ENCODE results near the gene CCDC97.

Gene CCDC97

GRCh38 chr19:41316306-41316920 is 6.4 kb downstream of the CCDC97 start:
- no peak for DNase-seq (ENCODE audit: low read depth in 1 of 2, low spot score in 1 of 2)
- in situ Hi-C loops (cut with HindIII; ENCODE audit: low pct_unique_long_range_greater_than_20kb, low sequenced_read_pairs), result no loop called here

GRCh38 chr19:41318696-41319499 is 8.9 kb downstream of the CCDC97 start:
- no peak for TF ChIP-seq JUND (IDR thresholded peaks at IDR 0.05; ENCODE audit: low read depth)
- in situ Hi-C loops (cut with HindIII; ENCODE audit: low pct_unique_long_range_greater_than_20kb, low sequenced_read_pairs), result no loop called here
- no peak for DNase-seq (ENCODE audit: low read depth in 1 of 2, low spot score in 1 of 2)

More at GRCh38 chr19:41316306-41316920, 6.4 kb downstream of the CCDC97 start:
- TF ChIP-seq JUND (IDR thresholded peaks at IDR 0.05; ENCODE audit: low read depth), result no peak

DNA sequence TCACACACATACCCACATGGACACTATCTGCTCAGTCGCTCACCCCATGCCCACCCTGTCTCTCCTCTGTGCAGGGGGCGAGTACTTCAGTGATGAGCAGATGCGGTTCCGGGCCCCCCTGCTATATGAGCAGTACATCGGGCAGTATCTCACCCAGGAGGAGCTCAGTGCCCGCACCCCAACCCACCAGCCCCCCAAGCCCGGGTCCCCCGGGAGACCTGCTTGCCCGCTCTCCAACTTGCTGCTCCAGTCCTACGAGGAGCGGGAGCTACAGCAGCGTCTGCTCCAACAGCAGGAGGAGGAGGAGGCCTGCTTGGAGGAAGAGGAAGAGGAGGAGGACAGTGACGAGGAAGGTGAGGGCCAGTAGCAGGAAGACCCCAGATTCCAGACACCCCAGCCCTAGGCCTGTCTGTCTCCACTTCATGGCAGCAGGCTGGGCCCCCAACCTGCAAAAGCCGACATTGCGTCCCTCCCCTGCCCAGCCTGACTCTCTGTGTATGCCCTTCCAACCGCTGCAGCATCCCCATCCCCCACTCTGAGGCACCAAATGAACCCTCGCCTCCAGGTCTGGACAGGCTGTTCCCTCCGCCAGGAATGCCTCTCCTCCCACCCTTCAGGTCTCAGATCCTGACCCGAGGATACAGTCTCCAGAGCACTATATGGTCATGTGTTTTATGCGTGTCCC is 9.7 kb downstream of the CCDC97 start:
- DNase-seq (ENCODE audit: low read depth in 1 of 2, low spot score in 1 of 2), result no peak
- TF ChIP-seq JUND (IDR thresholded peaks at IDR 0.05; ENCODE audit: low read depth), result no peak
- in situ Hi-C loops (cut with HindIII; ENCODE audit: low pct_unique_long_range_greater_than_20kb, low sequenced_read_pairs), result no loop called here

DNA sequence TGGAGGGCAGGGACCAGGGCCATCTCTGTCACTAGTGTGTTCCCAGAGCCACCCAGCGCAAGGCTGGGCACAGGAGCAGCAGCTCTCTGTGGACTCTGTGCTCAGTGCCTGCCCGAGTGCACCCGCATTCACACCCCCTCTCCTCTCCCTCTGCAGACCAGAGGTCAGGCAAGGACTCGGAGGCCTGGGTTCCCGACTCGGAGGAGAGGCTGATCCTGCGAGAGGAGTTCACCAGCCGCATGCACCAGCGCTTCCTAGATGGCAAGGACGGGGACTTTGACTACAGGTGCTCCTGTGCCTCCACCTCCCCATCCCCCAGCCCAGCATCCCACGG is 10.2 kb downstream of the CCDC97 start:
- in situ Hi-C loops (cut with HindIII; ENCODE audit: low pct_unique_long_range_greater_than_20kb, low sequenced_read_pairs), result no loop called here
- no peak for DNase-seq (ENCODE audit: low read depth in 1 of 2, low spot score in 1 of 2)
- no peak for TF ChIP-seq JUND (IDR thresholded peaks at IDR 0.05; ENCODE audit: low read depth)

DNA sequence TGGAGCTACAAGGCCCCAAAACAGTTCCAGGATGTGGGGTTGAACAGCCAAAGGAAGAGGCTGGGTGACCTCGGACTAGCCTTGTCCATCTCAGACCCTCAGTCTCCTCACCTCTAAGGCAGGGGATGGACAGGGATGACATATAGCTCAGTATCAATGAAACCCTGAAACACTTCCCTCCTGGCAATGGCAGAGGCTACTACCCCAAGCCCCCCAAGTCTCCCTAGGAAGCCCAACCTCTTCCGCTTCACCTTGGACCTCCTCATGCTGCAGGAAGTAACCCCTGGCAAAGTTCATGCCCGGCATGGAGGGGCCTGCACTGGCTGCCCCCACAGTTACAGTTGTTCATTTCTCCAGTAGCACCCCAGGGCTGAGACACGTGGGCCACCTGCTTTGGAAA is 10.6 kb downstream of the CCDC97 start:
- no peak for DNase-seq (ENCODE audit: low read depth in 1 of 2, low spot score in 1 of 2)
- TF ChIP-seq JUND (IDR thresholded peaks at IDR 0.05; ENCODE audit: low read depth), result no peak
- in situ Hi-C loops (cut with HindIII; ENCODE audit: low pct_unique_long_range_greater_than_20kb, low sequenced_read_pairs), result no loop called here

- in situ Hi-C loops (cut with HindIII; ENCODE audit: low pct_unique_long_range_greater_than_20kb, low sequenced_read_pairs), result no loop called here
- DNase-seq (ENCODE audit: low read depth in 1 of 2, low spot score in 1 of 2), result no peak
- no peak for TF ChIP-seq JUND (IDR thresholded peaks at IDR 0.05; ENCODE audit: low read depth)
Observed at GRCh38 chr19:41321204-41321599, 11.2 kb downstream of the CCDC97 start.

DNA sequence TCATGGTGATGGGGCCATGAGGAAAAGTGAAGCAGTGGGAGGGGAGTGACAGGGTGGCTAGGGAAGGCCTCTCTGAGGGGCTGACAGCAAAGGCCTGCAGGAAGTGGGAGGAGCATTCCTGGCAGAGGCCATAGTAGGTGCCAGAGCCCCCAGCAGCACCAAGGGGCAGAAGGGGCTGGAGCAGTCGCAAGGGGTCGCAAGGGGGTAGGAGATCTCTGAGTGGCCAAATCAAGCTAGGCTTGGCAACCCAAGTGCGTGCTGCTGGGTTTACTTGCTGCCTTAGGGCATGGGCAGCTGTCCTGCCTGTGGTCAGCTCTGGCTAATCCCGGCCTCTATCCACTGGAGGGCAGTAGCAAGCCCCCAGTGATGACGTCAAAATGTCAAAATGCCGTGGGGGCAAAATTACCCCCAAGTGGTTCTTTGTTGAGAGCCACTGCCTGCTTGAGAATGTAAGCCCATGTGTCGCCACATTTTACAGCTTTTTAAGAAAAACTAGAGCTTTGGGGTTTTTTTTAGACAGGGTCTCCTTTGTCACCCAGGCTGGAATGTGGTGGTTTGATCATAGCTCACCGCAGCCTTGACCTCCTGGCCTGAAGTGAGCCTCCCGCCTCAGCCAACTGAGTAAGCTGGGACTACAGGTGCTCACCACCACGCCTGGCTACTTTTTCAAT is 11.8 kb downstream of the CCDC97 start:
- in situ Hi-C loops (cut with HindIII; ENCODE audit: low pct_unique_long_range_greater_than_20kb, low sequenced_read_pairs), result no loop called here
- no peak for TF ChIP-seq JUND (IDR thresholded peaks at IDR 0.05; ENCODE audit: low read depth)
- DNase-seq (ENCODE audit: low read depth in 1 of 2, low spot score in 1 of 2), result peak in 1 of 2 experiments; percentile 33

DNA sequence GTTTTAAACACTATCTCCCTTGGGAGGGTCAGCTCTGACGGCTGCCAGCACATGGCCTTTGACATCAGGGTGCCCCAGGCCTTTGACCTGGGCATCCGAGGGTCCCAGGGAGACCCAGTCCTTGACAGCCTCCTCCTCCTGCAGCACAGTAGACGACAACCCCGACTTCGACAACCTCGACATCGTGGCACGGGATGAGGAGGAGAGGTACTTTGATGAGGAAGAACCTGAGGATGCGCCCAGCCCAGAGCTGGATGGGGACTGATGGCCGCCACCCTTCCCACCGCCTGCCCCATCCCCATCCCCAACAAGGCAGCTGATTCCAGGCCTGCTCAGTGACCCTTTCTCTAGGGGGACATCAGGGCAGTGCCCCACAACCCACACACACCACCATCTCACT is 12.5 kb downstream of the CCDC97 start:
- DNase-seq (ENCODE audit: low read depth in 1 of 2, low spot score in 1 of 2), result no peak
- no peak for TF ChIP-seq JUND (IDR thresholded peaks at IDR 0.05; ENCODE audit: low read depth)
- in situ Hi-C loops (cut with HindIII; ENCODE audit: low pct_unique_long_range_greater_than_20kb, low sequenced_read_pairs), result no loop called here

GRCh38 chr19:41323023-41323422 is 13.1 kb downstream of the CCDC97 start:
- no peak for DNase-seq (ENCODE audit: low read depth in 1 of 2, low spot score in 1 of 2)
- in situ Hi-C loops (cut with HindIII; ENCODE audit: low pct_unique_long_range_greater_than_20kb, low sequenced_read_pairs), result no loop called here
- TF ChIP-seq JUND (IDR thresholded peaks at IDR 0.05; ENCODE audit: low read depth), result no peak

DNA sequence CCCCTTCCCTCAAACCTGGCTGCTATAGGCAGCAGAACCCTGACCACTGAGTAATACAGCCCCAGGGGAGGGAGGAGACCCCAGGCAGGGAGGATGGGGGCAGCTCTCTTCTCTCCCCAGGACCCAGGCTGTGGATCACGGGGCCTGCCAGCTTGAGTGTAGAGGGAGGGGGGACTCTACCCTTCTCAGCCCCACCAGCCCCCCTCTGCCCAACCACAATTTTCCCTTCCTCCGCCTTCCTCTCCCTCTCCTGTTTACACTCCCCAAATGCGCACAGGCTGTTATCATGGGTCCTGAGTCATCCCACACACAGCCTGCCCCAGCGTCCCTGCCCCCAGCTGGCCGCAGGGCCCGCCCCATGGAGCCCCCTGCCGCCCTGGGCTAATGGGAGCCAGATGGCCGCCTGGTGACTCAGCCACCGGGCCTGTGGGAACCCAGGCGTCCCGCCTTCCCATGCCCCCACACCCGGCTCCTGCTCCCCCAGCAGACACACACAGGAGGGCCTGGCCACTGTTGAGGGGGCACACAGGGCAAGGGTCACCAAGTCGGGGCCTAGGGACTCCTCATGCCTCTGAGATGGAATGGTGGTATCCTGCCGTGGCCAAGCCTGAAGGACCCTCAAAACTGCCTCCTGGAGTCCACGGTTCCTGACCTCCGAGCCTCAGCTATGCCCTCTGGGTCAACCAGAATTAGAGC is 13.6 kb downstream of the CCDC97 start:
- no peak for DNase-seq (ENCODE audit: low read depth in 1 of 2, low spot score in 1 of 2)
- TF ChIP-seq JUND (IDR thresholded peaks at IDR 0.05; ENCODE audit: low read depth), result no peak
- in situ Hi-C loops (cut with HindIII; ENCODE audit: low pct_unique_long_range_greater_than_20kb, low sequenced_read_pairs), result no loop called here

DNA sequence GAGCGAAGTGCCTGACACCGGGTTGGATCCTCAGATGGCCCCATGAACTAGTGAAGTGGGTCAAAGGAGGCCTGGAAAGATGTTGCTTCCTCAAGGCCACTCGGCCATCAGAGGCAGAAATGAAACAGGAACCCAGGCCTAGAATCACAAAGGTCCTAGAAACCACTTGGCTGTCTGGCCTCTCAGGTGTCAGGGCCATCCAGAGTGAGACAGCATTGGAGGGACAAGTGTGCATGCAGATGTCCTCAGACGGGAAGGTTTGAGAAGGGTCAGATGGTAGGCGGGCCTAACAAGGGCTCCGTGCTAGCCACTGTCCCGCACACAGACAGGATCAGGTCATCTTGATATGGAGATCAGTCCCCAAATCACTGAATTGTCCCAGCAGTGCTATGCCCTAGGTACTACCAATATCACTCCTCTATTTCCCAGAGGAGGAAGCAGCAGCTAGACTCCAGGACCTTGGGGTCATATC is 14.3 kb downstream of the CCDC97 start:
- DNase-seq (ENCODE audit: low read depth in 1 of 2, low spot score in 1 of 2), result no peak
- in situ Hi-C loops (cut with HindIII; ENCODE audit: low pct_unique_long_range_greater_than_20kb, low sequenced_read_pairs), result no loop called here
- no peak for TF ChIP-seq JUND (IDR thresholded peaks at IDR 0.05; ENCODE audit: low read depth)

Data from T47D (cell line).